CD4-positive, CD25-positive, alpha-beta regulatory T cell (primary cell): ENCODE measurements around the gene WDFY3. TPM values are rescaled to one million over a fixed set of nuclear protein-coding genes. Genes with fewer than 3 reads are reported as not detected.

Experiments used
- ATAC-seq, 2 donors: fragments of 150-1000 bp; cut with Tn5 transposase; one replicate each; pipeline ENCODE4 v1.10.0; 2021; ENCODE audit warnings: low read depth in 2 of 2, moderate number of reproducible peaks in 2 of 2, moderate library complexity in 1 of 2
- DNase-seq, 3 donors: peaks; one replicate each; pipeline versions ENCODE4 v3.0.0 to v3.0.0-alpha.2; 2012 to 2022; ENCODE audit warnings: mixed read lengths in 1 of 3
- H3K27ac ChIP-seq: one replicate; pipeline ENCODE4 v1.7.0; 2013; ENCODE audit warnings: mild to moderate bottlenecking, low read length; ENCODE audit not compliant: insufficient read depth, poor library complexity, severe bottlenecking
- H3K27me3 ChIP-seq: one replicate; pipeline ENCODE4 v1.7.0; 2013; ENCODE audit warnings: low read length; ENCODE audit not compliant: control insufficient read depth, insufficient read depth
- H3K36me3 ChIP-seq: one replicate; pipeline ENCODE4 v1.7.0; 2013; ENCODE audit warnings: mild to moderate bottlenecking, low read length, moderate library complexity; ENCODE audit not compliant: control insufficient read depth, insufficient read depth
- H3K4me1 ChIP-seq: 2 replicates; pipeline ENCODE4 v1.7.0; 2013; ENCODE audit warnings: mild to moderate bottlenecking, low read length; ENCODE audit not compliant: insufficient read depth, control insufficient read depth, poor library complexity, severe bottlenecking
- H3K4me3 ChIP-seq: one replicate; pipeline ENCODE4 v1.7.0; 2013; ENCODE audit warnings: low read depth, mild to moderate bottlenecking, low read length, moderate library complexity
- H3K9me3 ChIP-seq, 2 experiments: 1 replicate in 1 of 2; 2 replicates in 1 of 2; pipeline ENCODE4 v1.7.0; 2013; ENCODE audit warnings: low read length in 2 of 2, mild to moderate bottlenecking in 1 of 2, moderate library complexity in 1 of 2; ENCODE audit not compliant: control insufficient read depth in 2 of 2
- H3K27ac Mint-ChIP-seq, 3 donors: one replicate each; pipeline ENCODE4 v1.8.0; 2020 to 2022; ENCODE audit warnings: mild to moderate bottlenecking in 3 of 3, mixed read lengths in 3 of 3, moderate library complexity in 2 of 3
- H3K27me3 Mint-ChIP-seq: one replicate; pipeline ENCODE4 v1.8.0; 2022; ENCODE audit warnings: mild to moderate bottlenecking, mixed read lengths
- H3K36me3 Mint-ChIP-seq: one replicate; pipeline ENCODE4 v1.8.0; 2020; ENCODE audit warnings: mixed read lengths
- H3K4me1 Mint-ChIP-seq, 4 donors: one replicate each; pipeline ENCODE4 v1.8.0; 2020 to 2022; ENCODE audit warnings: mixed read lengths in 4 of 4, mild to moderate bottlenecking in 1 of 4
- H3K4me3 Mint-ChIP-seq, 4 donors: one replicate each; pipeline ENCODE4 v1.8.0; 2020 to 2022; ENCODE audit warnings: mild to moderate bottlenecking in 4 of 4, mixed read lengths in 4 of 4, moderate library complexity in 3 of 4
- H3K9me3 Mint-ChIP-seq, 7 donors: one replicate each; pipeline ENCODE4 v1.8.0; 2020 to 2022; ENCODE audit warnings: mixed read lengths in 7 of 7, mild to moderate bottlenecking in 3 of 7, moderate library complexity in 2 of 7
- polyA plus RNA-seq, 4 donors: library from polyadenylated mRNA; unstranded; fragments of 300-500 nt; fragmentation: Illumina TruSeq; gene quantifications; one replicate each; pipeline ENCODE4 v1.2.3, GENCODE V29; 2021
- total RNA-seq: library from RNA; stranded (reverse); gene quantifications from one replicate; pipeline ENCODE4 v1.2.3, GENCODE V29; 2022

Gene WDFY3
- total and polyA plus RNA-seq, 5 donors from 2014 or later, result 0.44 TPM; not detected in 4

GRCh38 chr4:84905646-84906045, 60.8 kb downstream of the WDFY3 start:
- Mint-ChIP-seq H3K4me1 (no peaks in the 10 kb centered on the region), H3K27ac (no peak overlapping the region), H3K27me3 (no peaks in the 10 kb centered on the region), H3K36me3 (no peaks in the 10 kb centered on the region), H3K9me3 (peaks cover 0 to 3% (median 0%) of the 10 kb centered on the region in 7 donors), H3K4me3 (no peak overlapping the region)
- Histone ChIP-seq H3K27me3 (no peaks in the 10 kb centered on the region), H3K4me3 (no peak overlapping the region), H3K27ac (no peak overlapping the region), H3K36me3 (no peaks in the 10 kb centered on the region), H3K9me3 (no peaks in the 10 kb centered on the region), H3K4me1 (no peaks in the 10 kb centered on the region)
- DNase-seq, result no peak
- ATAC-seq, result no peak

GRCh38 chr4:84901740-84902281, 64.7 kb downstream of the WDFY3 start:
- no peaks in the 10 kb centered on the region for H3K9me3 ChIP-seq
- DNase-seq (no peak), ATAC-seq (no peak)
- no peak overlapping the region for H3K4me3 Mint-ChIP-seq
- H3K36me3 ChIP-seq, result no peaks in the 10 kb centered on the region
- H3K27me3 Mint-ChIP-seq, result no peaks in the 10 kb centered on the region
- no peaks in the 10 kb centered on the region for H3K4me1 Mint-ChIP-seq
- H3K27me3 ChIP-seq, result no peaks in the 10 kb centered on the region
- H3K27ac ChIP-seq, result no peak overlapping the region
- no peaks in the 10 kb centered on the region for H3K36me3 Mint-ChIP-seq
- H3K4me3 ChIP-seq, result no peak overlapping the region
- no peak overlapping the region for H3K27ac Mint-ChIP-seq
- H3K9me3 Mint-ChIP-seq, result peaks cover 0 to 5% (median 0%) of the 10 kb centered on the region in 7 donors
- no peaks in the 10 kb centered on the region for H3K4me1 ChIP-seq

- H3K36me3 ChIP-seq, result no peaks in the 10 kb centered on the region
- H3K9me3 Mint-ChIP-seq, result peaks cover 0 to 5% (median 0%) of the 10 kb centered on the region in 7 donors
- H3K27ac ChIP-seq, result no peak overlapping the region
- no peak overlapping the region for H3K4me3 ChIP-seq
- no peaks in the 10 kb centered on the region for H3K27me3 Mint-ChIP-seq
- no peaks in the 10 kb centered on the region for H3K9me3 ChIP-seq
- no peak overlapping the region for H3K4me3 Mint-ChIP-seq
- DNase-seq (no peak), ATAC-seq (no peak)
- H3K4me1 ChIP-seq, result no peaks in the 10 kb centered on the region
- no peaks in the 10 kb centered on the region for H3K36me3 Mint-ChIP-seq
- no peaks in the 10 kb centered on the region for H3K27me3 ChIP-seq
- H3K4me1 Mint-ChIP-seq, result no peaks in the 10 kb centered on the region
- H3K27ac Mint-ChIP-seq, result no peak overlapping the region
Observed at GRCh38 chr4:84901173-84901572, 65.3 kb downstream of the WDFY3 start.

GRCh38 chr4:84899616-84900015, 66.9 kb downstream of the WDFY3 start:
- no peaks in the 10 kb centered on the region for H3K27me3 ChIP-seq
- Mint-ChIP-seq H3K27ac (no peak overlapping the region), H3K36me3 (no peaks in the 10 kb centered on the region), H3K4me1 (no peaks in the 10 kb centered on the region), H3K27me3 (no peaks in the 10 kb centered on the region), H3K9me3 (peaks cover 0 to 4% (median under 1%) of the 10 kb centered on the region in 7 donors), H3K4me3 (no peak overlapping the region)
- ATAC-seq, result no peak
- no peaks in the 10 kb centered on the region for H3K4me1 ChIP-seq
- no peaks in the 10 kb centered on the region for H3K9me3 ChIP-seq
- no peak overlapping the region for H3K4me3 ChIP-seq
- no peaks in the 10 kb centered on the region for H3K36me3 ChIP-seq
- H3K27ac ChIP-seq, result no peak overlapping the region
- no peak for DNase-seq

GRCh38 chr4:84897516-84897915, 69.0 kb downstream of the WDFY3 start:
- H3K4me1 ChIP-seq, result no peaks in the 10 kb centered on the region

GRCh38 chr4:84895283-84895682, 71.2 kb downstream of the WDFY3 start:
- Mint-ChIP-seq H3K36me3 (no peaks in the 10 kb centered on the region), H3K27ac (no peak overlapping the region), H3K4me1 (no peaks in the 10 kb centered on the region), H3K4me3 (no peak overlapping the region), H3K9me3 (peaks cover 0 to 3% (median 1%) of the 10 kb centered on the region in 7 donors), H3K27me3 (no peaks in the 10 kb centered on the region)
- Histone ChIP-seq H3K27me3 (no peaks in the 10 kb centered on the region), H3K4me3 (no peak overlapping the region), H3K36me3 (no peaks in the 10 kb centered on the region), H3K27ac (no peak overlapping the region), H3K4me1 (no peaks in the 10 kb centered on the region), H3K9me3 (no peaks in the 10 kb centered on the region)
- no peak for ATAC-seq
- no peak for DNase-seq

More at GRCh38 chr4:84897516-84897915, 69.0 kb downstream of the WDFY3 start:
- no peaks in the 10 kb centered on the region for H3K9me3 ChIP-seq
- no peak overlapping the region for H3K4me3 ChIP-seq
- Mint-ChIP-seq H3K27ac (no peak overlapping the region), H3K27me3 (no peaks in the 10 kb centered on the region), H3K4me1 (no peaks in the 10 kb centered on the region), H3K36me3 (no peaks in the 10 kb centered on the region), H3K9me3 (peaks cover 0 to 4% (median 0%) of the 10 kb centered on the region in 7 donors), H3K4me3 (no peak overlapping the region)
- H3K27me3 ChIP-seq, result no peaks in the 10 kb centered on the region
- DNase-seq (no peak), ATAC-seq (no peak)
- H3K27ac ChIP-seq, result no peak overlapping the region
- no peaks in the 10 kb centered on the region for H3K36me3 ChIP-seq

GRCh38 chr4:84894621-84895020, 71.9 kb downstream of the WDFY3 start:
- H3K36me3 ChIP-seq, result no peaks in the 10 kb centered on the region
- H3K9me3 Mint-ChIP-seq, result peaks cover 0 to 3% (median 1%) of the 10 kb centered on the region in 7 donors
- ATAC-seq (no peak), DNase-seq (no peak)
- no peaks in the 10 kb centered on the region for H3K4me1 Mint-ChIP-seq
- no peaks in the 10 kb centered on the region for H3K27me3 Mint-ChIP-seq
- H3K9me3 ChIP-seq, result no peaks in the 10 kb centered on the region
- no peak overlapping the region for H3K27ac Mint-ChIP-seq
- no peaks in the 10 kb centered on the region for H3K4me1 ChIP-seq
- no peak overlapping the region for H3K27ac ChIP-seq
- no peaks in the 10 kb centered on the region for H3K36me3 Mint-ChIP-seq
- no peak overlapping the region for H3K4me3 Mint-ChIP-seq
- no peaks in the 10 kb centered on the region for H3K27me3 ChIP-seq
- H3K4me3 ChIP-seq, result no peak overlapping the region

- H3K36me3 ChIP-seq, result no peaks in the 10 kb centered on the region
- H3K4me1 Mint-ChIP-seq, result no peaks in the 10 kb centered on the region
- H3K9me3 ChIP-seq, result no peaks in the 10 kb centered on the region
- no peak for DNase-seq
- H3K27ac ChIP-seq, result no peak overlapping the region
- no peaks in the 10 kb centered on the region for H3K27me3 Mint-ChIP-seq
- H3K36me3 Mint-ChIP-seq, result no peaks in the 10 kb centered on the region
- no peak overlapping the region for H3K27ac Mint-ChIP-seq
- H3K4me1 ChIP-seq, result no peaks in the 10 kb centered on the region
- no peaks in the 10 kb centered on the region for H3K27me3 ChIP-seq
- ATAC-seq, result no peak
- peaks cover 0 to 3% (median 0%) of the 10 kb centered on the region in 7 donors for H3K9me3 Mint-ChIP-seq
- no peak overlapping the region for H3K4me3 Mint-ChIP-seq
- H3K4me3 ChIP-seq, result no peak overlapping the region
Observed at GRCh38 chr4:84892950-84893349, 73.5 kb downstream of the WDFY3 start.
